Measurements from ENCODE around the gene EPHB6.

DNA sequence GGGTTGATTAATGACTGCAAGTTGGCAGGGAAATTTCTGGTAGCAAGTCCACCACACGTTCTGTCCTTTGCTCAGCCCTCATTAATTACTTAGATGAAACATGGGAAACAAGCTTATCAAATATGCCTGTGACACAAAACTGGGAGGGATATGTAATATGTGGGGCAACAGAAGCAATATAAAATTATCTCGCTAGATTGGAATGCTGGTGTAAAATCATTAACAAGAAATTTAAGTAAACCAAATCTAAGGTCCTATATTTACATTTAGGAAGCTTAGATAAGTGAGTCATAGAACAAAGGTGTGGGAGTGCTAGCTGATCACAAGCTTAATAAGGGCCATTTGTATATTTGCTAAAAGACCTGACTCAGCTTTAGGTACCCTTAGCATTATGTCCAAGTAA lies 55.2 kb downstream of the EPHB6 start:
- no peak for TF ChIP-seq EP300 (IDR thresholded peaks at IDR 0.05; ENCODE audit: borderline replicate concordance in 1 of 2, low read depth in 1 of 2, low read length in 1 of 2)
- TF ChIP-seq CTCF (IDR thresholded peaks at IDR 0.05), result no peak
- TF ChIP-seq YY1 (IDR thresholded peaks at IDR 0.05; ENCODE audit: low read depth), result no peak
- TF ChIP-seq, protein P1, sequence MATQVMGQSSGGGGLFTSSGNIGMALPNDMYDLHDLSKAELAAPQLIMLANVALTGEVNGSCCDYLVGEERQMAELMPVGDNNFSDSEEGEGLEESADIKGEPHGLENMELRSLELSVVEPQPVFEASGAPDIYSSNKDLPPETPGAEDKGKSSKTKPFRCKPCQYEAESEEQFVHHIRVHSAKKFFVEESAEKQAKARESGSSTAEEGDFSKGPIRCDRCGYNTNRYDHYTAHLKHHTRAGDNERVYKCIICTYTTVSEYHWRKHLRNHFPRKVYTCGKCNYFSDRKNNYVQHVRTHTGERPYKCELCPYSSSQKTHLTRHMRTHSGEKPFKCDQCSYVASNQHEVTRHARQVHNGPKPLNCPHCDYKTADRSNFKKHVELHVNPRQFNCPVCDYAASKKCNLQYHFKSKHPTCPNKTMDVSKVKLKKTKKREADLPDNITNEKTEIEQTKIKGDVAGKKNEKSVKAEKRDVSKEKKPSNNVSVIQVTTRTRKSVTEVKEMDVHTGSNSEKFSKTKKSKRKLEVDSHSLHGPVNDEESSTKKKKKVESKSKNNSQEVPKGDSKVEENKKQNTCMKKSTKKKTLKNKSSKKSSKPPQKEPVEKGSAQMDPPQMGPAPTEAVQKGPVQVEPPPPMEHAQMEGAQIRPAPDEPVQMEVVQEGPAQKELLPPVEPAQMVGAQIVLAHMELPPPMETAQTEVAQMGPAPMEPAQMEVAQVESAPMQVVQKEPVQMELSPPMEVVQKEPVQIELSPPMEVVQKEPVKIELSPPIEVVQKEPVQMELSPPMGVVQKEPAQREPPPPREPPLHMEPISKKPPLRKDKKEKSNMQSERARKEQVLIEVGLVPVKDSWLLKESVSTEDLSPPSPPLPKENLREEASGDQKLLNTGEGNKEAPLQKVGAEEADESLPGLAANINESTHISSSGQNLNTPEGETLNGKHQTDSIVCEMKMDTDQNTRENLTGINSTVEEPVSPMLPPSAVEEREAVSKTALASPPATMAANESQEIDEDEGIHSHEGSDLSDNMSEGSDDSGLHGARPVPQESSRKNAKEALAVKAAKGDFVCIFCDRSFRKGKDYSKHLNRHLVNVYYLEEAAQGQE (IDR thresholded peaks at IDR 0.05; ENCODE audit: low read depth, low read length), result no peak
- TF ChIP-seq FOXM1 (IDR thresholded peaks at IDR 0.05; ENCODE audit: low read depth), result no peak
- no peak for TF ChIP-seq SMC3 (IDR thresholded peaks at IDR 0.05; ENCODE audit: low read depth, low read length)
- TF ChIP-seq MXI1 (IDR thresholded peaks at IDR 0.05; ENCODE audit: low read depth, low read length), result no peak
- no peak for TF ChIP-seq IRF3 (IDR thresholded peaks at IDR 0.05; ENCODE audit: low read depth, low read length)
- no peak for TF ChIP-seq POLR2AphosphoS5 (IDR thresholded peaks at IDR 0.05; ENCODE audit: low read depth, low read length)
- TF ChIP-seq MAX (IDR thresholded peaks at IDR 0.05; ENCODE audit: low read depth), result no peak
- no peak for TF ChIP-seq TAF1 (IDR thresholded peaks at IDR 0.05; ENCODE audit: borderline replicate concordance, low read depth, low read length)
